ENCODE measurements around the gene RAB40C. TPM values are rescaled to one million over a fixed set of nuclear protein-coding genes. Genes with fewer than 3 reads are reported as not detected.

Gene RAB40C
- total RNA-seq, 1 donor from 2014 or later, result 13.4 TPM

- intact Hi-C loops (cut with micrococcal nuclease), result no loop called here
- no peaks in the 10 kb centered on the region for H3K36me3 Mint-ChIP-seq (ENCODE audit: low read depth)
- no peak overlapping the region for H3K27ac Mint-ChIP-seq
- no peaks in the 10 kb centered on the region for H3K9me3 Mint-ChIP-seq
- peaks cover 17% of the 10 kb centered on the region for H3K4me1 Mint-ChIP-seq (ENCODE audit: low read depth)
- H3K4me3 Mint-ChIP-seq (ENCODE audit: low read depth), result no peak overlapping the region
- DNase-seq (ENCODE audit: low spot score), result no peak
- H3K27me3 Mint-ChIP-seq (ENCODE audit: low read depth), result no peaks in the 10 kb centered on the region
These were observed 16.8 kb upstream of the RAB40C start for GRCh38 chr16:572865-573650.

- no peaks in the 10 kb centered on the region for H3K36me3 Mint-ChIP-seq (ENCODE audit: low read depth)
- H3K4me1 Mint-ChIP-seq (ENCODE audit: low read depth), result peaks cover 14% of the 10 kb centered on the region
- H3K27me3 Mint-ChIP-seq (ENCODE audit: low read depth), result no peaks in the 10 kb centered on the region
- no peak overlapping the region for H3K27ac Mint-ChIP-seq
- H3K4me3 Mint-ChIP-seq (ENCODE audit: low read depth), result no peak overlapping the region
- no peak for DNase-seq (ENCODE audit: low spot score)
- H3K9me3 Mint-ChIP-seq, result no peaks in the 10 kb centered on the region
- intact Hi-C loops (cut with micrococcal nuclease), result no loop called here
These were observed 15.7 kb upstream of the RAB40C start for GRCh38 chr16:574021-574760.

GRCh38 chr16:575354-576196 lies 14.3 kb upstream of the RAB40C start:
- no peaks in the 10 kb centered on the region for H3K9me3 Mint-ChIP-seq
- no peak overlapping the region for H3K27ac Mint-ChIP-seq
- peaks cover 11% of the 10 kb centered on the region for H3K4me1 Mint-ChIP-seq (ENCODE audit: low read depth)
- DNase-seq (ENCODE audit: low spot score), result no peak
- no peaks in the 10 kb centered on the region for H3K36me3 Mint-ChIP-seq (ENCODE audit: low read depth)
- intact Hi-C loops (cut with micrococcal nuclease), result no loop called here
- no peaks in the 10 kb centered on the region for H3K27me3 Mint-ChIP-seq (ENCODE audit: low read depth)
- H3K4me3 Mint-ChIP-seq (ENCODE audit: low read depth), result no peak overlapping the region

GRCh38 chr16:576197-576822 lies 13.6 kb upstream of the RAB40C start:
- H3K9me3 Mint-ChIP-seq, result no peaks in the 10 kb centered on the region
- peaks cover 5% of the 10 kb centered on the region for H3K4me1 Mint-ChIP-seq (ENCODE audit: low read depth)
- H3K27ac Mint-ChIP-seq, result no peak overlapping the region
- no peak for DNase-seq (ENCODE audit: low spot score)
- no peak overlapping the region for H3K4me3 Mint-ChIP-seq (ENCODE audit: low read depth)
- no peaks in the 10 kb centered on the region for H3K27me3 Mint-ChIP-seq (ENCODE audit: low read depth)
- no peaks in the 10 kb centered on the region for H3K36me3 Mint-ChIP-seq (ENCODE audit: low read depth)
- intact Hi-C loops (cut with micrococcal nuclease), result no loop called here

GRCh38 chr16:576823-577201 lies 13.1 kb upstream of the RAB40C start:
- H3K4me3 Mint-ChIP-seq (ENCODE audit: low read depth), result no peak overlapping the region
- DNase-seq (ENCODE audit: low spot score), result no peak
- no peak overlapping the region for H3K27ac Mint-ChIP-seq
- intact Hi-C loops (cut with micrococcal nuclease), result no loop called here
- no peaks in the 10 kb centered on the region for H3K36me3 Mint-ChIP-seq (ENCODE audit: low read depth)
- peaks cover under 1% of the 10 kb centered on the region for H3K4me1 Mint-ChIP-seq (ENCODE audit: low read depth)
- H3K9me3 Mint-ChIP-seq, result no peaks in the 10 kb centered on the region
- H3K27me3 Mint-ChIP-seq (ENCODE audit: low read depth), result no peaks in the 10 kb centered on the region

- no peaks in the 10 kb centered on the region for H3K36me3 Mint-ChIP-seq (ENCODE audit: low read depth)
- intact Hi-C loops (cut with micrococcal nuclease), result no loop called here
- H3K9me3 Mint-ChIP-seq, result no peaks in the 10 kb centered on the region
These were observed 12.1 kb upstream of the RAB40C start for GRCh38 chr16:577796-578195.

GRCh38 chr16:578232-578869 lies 11.5 kb upstream of the RAB40C start:
- H3K27me3 Mint-ChIP-seq (ENCODE audit: low read depth), result no peaks in the 10 kb centered on the region
- DNase-seq (ENCODE audit: low spot score), result no peak
- intact Hi-C loops (cut with micrococcal nuclease), result no loop called here
- H3K9me3 Mint-ChIP-seq, result no peaks in the 10 kb centered on the region
- no peaks in the 10 kb centered on the region for H3K36me3 Mint-ChIP-seq (ENCODE audit: low read depth)
- H3K27ac Mint-ChIP-seq, result no peak overlapping the region
- H3K4me1 Mint-ChIP-seq (ENCODE audit: low read depth), result no peaks in the 10 kb centered on the region
- no peak overlapping the region for H3K4me3 Mint-ChIP-seq (ENCODE audit: low read depth)

More at GRCh38 chr16:577796-578195, 12.1 kb upstream of the RAB40C start:
- H3K4me3 Mint-ChIP-seq (ENCODE audit: low read depth), result no peak overlapping the region
- H3K27ac Mint-ChIP-seq, result no peak overlapping the region
- no peaks in the 10 kb centered on the region for H3K27me3 Mint-ChIP-seq (ENCODE audit: low read depth)
- no peaks in the 10 kb centered on the region for H3K4me1 Mint-ChIP-seq (ENCODE audit: low read depth)
- no peak for DNase-seq (ENCODE audit: low spot score)

GRCh38 chr16:578870-579405 lies 10.9 kb upstream of the RAB40C start:
- intact Hi-C loops (cut with micrococcal nuclease), result no loop called here
- Mint-ChIP-seq H3K27me3 (ENCODE audit: low read depth) (no peaks in the 10 kb centered on the region), H3K36me3 (ENCODE audit: low read depth) (no peaks in the 10 kb centered on the region), H3K27ac (no peak overlapping the region), H3K4me1 (ENCODE audit: low read depth) (no peaks in the 10 kb centered on the region), H3K9me3 (no peaks in the 10 kb centered on the region), H3K4me3 (ENCODE audit: low read depth) (no peak overlapping the region)
- peak; percentile 41 for DNase-seq (ENCODE audit: low spot score)

GRCh38 chr16:580141-580945 lies 9.5 kb upstream of the RAB40C start:
- intact Hi-C loops (cut with micrococcal nuclease), result no loop called here
- Mint-ChIP-seq H3K36me3 (ENCODE audit: low read depth) (no peaks in the 10 kb centered on the region), H3K4me1 (ENCODE audit: low read depth) (no peaks in the 10 kb centered on the region), H3K4me3 (ENCODE audit: low read depth) (no peak overlapping the region), H3K27me3 (ENCODE audit: low read depth) (no peaks in the 10 kb centered on the region), H3K9me3 (no peaks in the 10 kb centered on the region), H3K27ac (no peak overlapping the region)
- DNase-seq (ENCODE audit: low spot score), result no peak

GRCh38 chr16:580946-581498 lies 8.8 kb upstream of the RAB40C start:
- Mint-ChIP-seq H3K27ac (no peak overlapping the region), H3K9me3 (no peaks in the 10 kb centered on the region), H3K27me3 (ENCODE audit: low read depth) (no peaks in the 10 kb centered on the region), H3K4me1 (ENCODE audit: low read depth) (no peaks in the 10 kb centered on the region), H3K36me3 (ENCODE audit: low read depth) (no peaks in the 10 kb centered on the region), H3K4me3 (ENCODE audit: low read depth) (no peak overlapping the region)
- intact Hi-C loops (cut with micrococcal nuclease), result no loop called here
- DNase-seq (ENCODE audit: low spot score), result no peak

- intact Hi-C loops (cut with micrococcal nuclease), result no loop called here
- H3K4me3 Mint-ChIP-seq (ENCODE audit: low read depth), result no peak overlapping the region
- no peaks in the 10 kb centered on the region for H3K9me3 Mint-ChIP-seq
- peaks cover under 1% of the 10 kb centered on the region for H3K36me3 Mint-ChIP-seq (ENCODE audit: low read depth)
- no peak overlapping the region for H3K27ac Mint-ChIP-seq
- H3K27me3 Mint-ChIP-seq (ENCODE audit: low read depth), result no peaks in the 10 kb centered on the region
- DNase-seq (ENCODE audit: low spot score), result no peak
- peaks cover under 1% of the 10 kb centered on the region for H3K4me1 Mint-ChIP-seq (ENCODE audit: low read depth)
These were observed 7.7 kb upstream of the RAB40C start for GRCh38 chr16:582218-582613.

Data from activated T-helper 2 cell treated with anti-CD3 and anti-CD28 coated beads, Interferon-gamma antibody, Interleukin-2, Interleukin-4, amounts not matched to agents 10 μg/mL and 5 μg/mL and 100 μg/mL, durations not matched to agents 14 hours and 24 hours and 36 hours (primary cell).